Ovary (tissue), 3 donors: ENCODE results near the gene SEC14L1.

ENCODE experiments used
- EP300 ChIP-seq: sonication (generic); formaldehyde crosslinking; IDR thresholded peaks from one replicate; pipeline ENCODE4 v1.6.1; 2017; ENCODE audit warnings: antibody characterized with exemption
- POLR2A ChIP-seq: fragments of 450-650 bp; IDR thresholded peaks from one replicate; pipeline ENCODE4 v1.6.1; 2017; ENCODE audit warnings: antibody characterized with exemption, mild to moderate bottlenecking, moderate library complexity
- TF ChIP-seq, protein P1 (sequence below), 3 donors: fragments of 450-650 bp in 2 of 3; fragments of 200-600 bp in 1 of 3; IDR thresholded peaks; one replicate each; pipeline versions ENCODE4 v1.5.1 to v1.8.0; 2016 to 2022; ENCODE audit warnings: antibody characterized with exemption in 3 of 3, mild to moderate bottlenecking in 1 of 3
- donor health status: DM: no; HTN: no; CAD: no.

- TF ChIP-seq, protein P1, sequence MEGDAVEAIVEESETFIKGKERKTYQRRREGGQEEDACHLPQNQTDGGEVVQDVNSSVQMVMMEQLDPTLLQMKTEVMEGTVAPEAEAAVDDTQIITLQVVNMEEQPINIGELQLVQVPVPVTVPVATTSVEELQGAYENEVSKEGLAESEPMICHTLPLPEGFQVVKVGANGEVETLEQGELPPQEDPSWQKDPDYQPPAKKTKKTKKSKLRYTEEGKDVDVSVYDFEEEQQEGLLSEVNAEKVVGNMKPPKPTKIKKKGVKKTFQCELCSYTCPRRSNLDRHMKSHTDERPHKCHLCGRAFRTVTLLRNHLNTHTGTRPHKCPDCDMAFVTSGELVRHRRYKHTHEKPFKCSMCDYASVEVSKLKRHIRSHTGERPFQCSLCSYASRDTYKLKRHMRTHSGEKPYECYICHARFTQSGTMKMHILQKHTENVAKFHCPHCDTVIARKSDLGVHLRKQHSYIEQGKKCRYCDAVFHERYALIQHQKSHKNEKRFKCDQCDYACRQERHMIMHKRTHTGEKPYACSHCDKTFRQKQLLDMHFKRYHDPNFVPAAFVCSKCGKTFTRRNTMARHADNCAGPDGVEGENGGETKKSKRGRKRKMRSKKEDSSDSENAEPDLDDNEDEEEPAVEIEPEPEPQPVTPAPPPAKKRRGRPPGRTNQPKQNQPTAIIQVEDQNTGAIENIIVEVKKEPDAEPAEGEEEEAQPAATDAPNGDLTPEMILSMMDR (IDR thresholded peaks at IDR 0.05): no peak
- no peak for TF ChIP-seq POLR2A
- TF ChIP-seq EP300: no peak
These were observed 67.0 kb downstream of the SEC14L1 start for GRCh38 chr17:77207689-77208216.
